ENCODE measurements around the gene TAB2. TPM values are rescaled to one million over a fixed set of nuclear protein-coding genes. Genes with fewer than 3 reads are reported as not detected.

Gene TAB2
- total and polyA plus RNA-seq, 9 of the 15 experiments (the other 6 are each of a cell fraction or from before 2014, with no cell fraction given) = 9.1 to 38.3 (median 18.6) TPM

- Histone ChIP-seq H3K4me2 (ENCODE audit: insufficient read depth, low read length) (no peak overlapping the region), H3K9me3 (replicated peaks; ENCODE audit: control insufficient read depth, insufficient read depth, low read depth, low read length) (no peaks in the 10 kb centered on the region), H3K36me3 (ENCODE audit: control insufficient read depth, insufficient read depth, low read length) (no peaks in the 10 kb centered on the region), H3K4me3 (no peak overlapping the region), H3K79me2 (ENCODE audit: control insufficient read depth, insufficient read depth, low read length) (no peaks in the 10 kb centered on the region), H3K9me1 (ENCODE audit: control insufficient read depth, insufficient read depth, low read length) (no peaks in the 10 kb centered on the region), H2AFZ (ENCODE audit: low read depth, low read length) (no peak overlapping the region), H3K27ac (ENCODE audit: extremely low read depth, low read depth, low read length) (no peak overlapping the region), H4K20me1 (replicated peaks; ENCODE audit: control insufficient read depth, insufficient read depth, low read length) (no peaks in the 10 kb centered on the region), H3K4me1 (replicated peaks in 1 of 2; ENCODE audit: control insufficient read depth in 2 of 2, insufficient read depth in 2 of 2, low read length in 2 of 2) (no peaks in the 10 kb centered on the region), H3K27me3 (ENCODE audit: control insufficient read depth in 2 of 2, insufficient read depth in 2 of 2, low read length in 2 of 2) (peaks cover 21 to 54% of the 10 kb centered on the region in 2 experiments), H3K9ac (ENCODE audit: insufficient read depth in 1 of 2, low read depth in 2 of 2, low read length in 2 of 2) (no peak overlapping the region)
- POLR2A ChIA-PET = no interaction called here
- WGBS (ENCODE audit: insufficient coverage, low coverage, missing lambda C conversion rate) = 1% methylated on average over 3 of the region's 3 CpGs
- intact Hi-C loops (cut with micrococcal nuclease) = loop anchor here (10.0 kb wide), 1 partner anchor 244 kb away; no protein-coding TSS in a partner anchor
- DNase-seq (ENCODE audit: extremely low read depth in 1 of 4, low spot score in 3 of 4) (no peak), ATAC-seq (no peak), FAIRE-seq (no peak)
- TF ChIP-seq KDM5B (IDR thresholded peaks at IDR 0.05; ENCODE audit: insufficient replicate concordance, low read depth, low read length) = no peak
- TF ChIP-seq ZNF778 (CRISPR knock-in tag; IDR thresholded peaks at IDR 0.05) = no peak
- peak; percentile 86 for TF ChIP-seq SPI1 (IDR thresholded peaks at IDR 0.05; ENCODE audit: borderline replicate concordance, low read depth, low read length)
- no peak for TF ChIP-seq E2F1 (CRISPR knock-in tag; IDR thresholded peaks at IDR 0.05)
- in situ Hi-C loops (cut with MboI) = loop anchor here (25.0 kb wide), 1 partner anchor 877 kb away; no protein-coding TSS in a partner anchor
- CTCF ChIA-PET (ENCODE audit: low intra/inter-chr PET ratio) = no interaction called here
- BruUV-seq (replicated peaks) = no TSS peak
Measured at GRCh38 chr6:149438855-149439254, 121.3 kb downstream of the TAB2 start.
